Measurements from ENCODE around the gene CDH3.

DNA sequence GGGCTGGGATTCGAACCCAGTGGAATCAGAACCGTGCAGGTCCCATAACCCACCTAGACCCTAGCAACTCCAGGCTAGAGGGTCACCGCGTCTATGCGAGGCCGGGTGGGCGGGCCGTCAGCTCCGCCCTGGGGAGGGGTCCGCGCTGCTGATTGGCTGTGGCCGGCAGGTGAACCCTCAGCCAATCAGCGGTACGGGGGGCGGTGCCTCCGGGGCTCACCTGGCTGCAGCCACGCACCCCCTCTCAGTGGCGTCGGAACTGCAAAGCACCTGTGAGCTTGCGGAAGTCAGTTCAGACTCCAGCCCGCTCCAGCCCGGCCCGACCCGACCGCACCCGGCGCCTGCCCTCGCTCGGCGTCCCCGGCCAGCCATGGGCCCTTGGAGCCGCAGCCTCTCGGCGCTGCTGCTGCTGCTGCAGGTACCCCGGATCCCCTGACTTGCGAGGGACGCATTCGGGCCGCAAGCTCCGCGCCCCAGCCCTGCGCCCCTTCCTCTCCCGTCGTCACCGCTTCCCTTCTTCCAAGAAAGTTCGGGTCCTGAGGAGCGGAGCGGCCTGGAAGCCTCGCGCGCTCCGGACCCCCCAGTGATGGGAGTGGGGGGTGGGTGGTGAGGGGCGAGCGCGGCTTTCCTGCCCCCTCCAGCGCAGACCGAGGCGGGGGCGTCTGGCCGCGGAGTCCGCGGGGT, 92.1 kb downstream of the CDH3 start, which contains the start of gene CDH1:
- TF ChIP-seq RAD21 (IDR thresholded peaks at IDR 0.05 in 1 of 2, conservative IDR thresholded peaks at IDR 0.05 in 1 of 2; ENCODE audit: low read depth in 2 of 2, low read length in 2 of 2) = 0 out of 4 replicates have a peak, but pooled peaks of 1 of the 2 experiments have one; percentile 2
- peak; percentile 99 for TF ChIP-seq TAF1 (IDR thresholded peaks at IDR 0.05; ENCODE audit: low read depth, low read length)
- TF ChIP-seq SUZ12 (IDR thresholded peaks at IDR 0.05; ENCODE audit: low read length) = no peak
- TF ChIP-seq BCL11A (IDR thresholded peaks at IDR 0.05; ENCODE audit: low read depth in 2 of 2, low read length in 2 of 2) = no peak
- TF ChIP-seq, protein P1, sequence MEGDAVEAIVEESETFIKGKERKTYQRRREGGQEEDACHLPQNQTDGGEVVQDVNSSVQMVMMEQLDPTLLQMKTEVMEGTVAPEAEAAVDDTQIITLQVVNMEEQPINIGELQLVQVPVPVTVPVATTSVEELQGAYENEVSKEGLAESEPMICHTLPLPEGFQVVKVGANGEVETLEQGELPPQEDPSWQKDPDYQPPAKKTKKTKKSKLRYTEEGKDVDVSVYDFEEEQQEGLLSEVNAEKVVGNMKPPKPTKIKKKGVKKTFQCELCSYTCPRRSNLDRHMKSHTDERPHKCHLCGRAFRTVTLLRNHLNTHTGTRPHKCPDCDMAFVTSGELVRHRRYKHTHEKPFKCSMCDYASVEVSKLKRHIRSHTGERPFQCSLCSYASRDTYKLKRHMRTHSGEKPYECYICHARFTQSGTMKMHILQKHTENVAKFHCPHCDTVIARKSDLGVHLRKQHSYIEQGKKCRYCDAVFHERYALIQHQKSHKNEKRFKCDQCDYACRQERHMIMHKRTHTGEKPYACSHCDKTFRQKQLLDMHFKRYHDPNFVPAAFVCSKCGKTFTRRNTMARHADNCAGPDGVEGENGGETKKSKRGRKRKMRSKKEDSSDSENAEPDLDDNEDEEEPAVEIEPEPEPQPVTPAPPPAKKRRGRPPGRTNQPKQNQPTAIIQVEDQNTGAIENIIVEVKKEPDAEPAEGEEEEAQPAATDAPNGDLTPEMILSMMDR (IDR thresholded peaks at IDR 0.05; ENCODE audit: control extremely low read depth in 1 of 3, insufficient read depth in 1 of 3, low read depth in 1 of 3, low read length in 3 of 3) = no peak
- peak in 1 of 2 experiments; percentile 81; a peak in 2 of 4 replicates for TF ChIP-seq SIN3A (conservative IDR thresholded peaks at IDR 0.05 in 1 of 2, IDR thresholded peaks at IDR 0.05 in 1 of 2; ENCODE audit: low read depth in 1 of 2, low read length in 2 of 2)
- TF ChIP-seq, protein P2, sequence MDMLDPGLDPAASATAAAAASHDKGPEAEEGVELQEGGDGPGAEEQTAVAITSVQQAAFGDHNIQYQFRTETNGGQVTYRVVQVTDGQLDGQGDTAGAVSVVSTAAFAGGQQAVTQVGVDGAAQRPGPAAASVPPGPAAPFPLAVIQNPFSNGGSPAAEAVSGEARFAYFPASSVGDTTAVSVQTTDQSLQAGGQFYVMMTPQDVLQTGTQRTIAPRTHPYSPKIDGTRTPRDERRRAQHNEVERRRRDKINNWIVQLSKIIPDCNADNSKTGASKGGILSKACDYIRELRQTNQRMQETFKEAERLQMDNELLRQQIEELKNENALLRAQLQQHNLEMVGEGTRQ (IDR thresholded peaks at IDR 0.05; ENCODE audit: low read length) = peak; percentile 81
- TF ChIP-seq EZH2 (IDR thresholded peaks at IDR 0.05; ENCODE audit: low read depth, low read length, severe bottlenecking) = no peak
